Measurements from ENCODE around the gene SOX6. TPM values are rescaled to one million over a fixed set of nuclear protein-coding genes. Genes with fewer than 3 reads are reported as not detected.

Gene SOX6
- total RNA-seq, 4 donors from 2014 or later, result 3.1 to 12.6 (median 7.6) TPM

DNA sequence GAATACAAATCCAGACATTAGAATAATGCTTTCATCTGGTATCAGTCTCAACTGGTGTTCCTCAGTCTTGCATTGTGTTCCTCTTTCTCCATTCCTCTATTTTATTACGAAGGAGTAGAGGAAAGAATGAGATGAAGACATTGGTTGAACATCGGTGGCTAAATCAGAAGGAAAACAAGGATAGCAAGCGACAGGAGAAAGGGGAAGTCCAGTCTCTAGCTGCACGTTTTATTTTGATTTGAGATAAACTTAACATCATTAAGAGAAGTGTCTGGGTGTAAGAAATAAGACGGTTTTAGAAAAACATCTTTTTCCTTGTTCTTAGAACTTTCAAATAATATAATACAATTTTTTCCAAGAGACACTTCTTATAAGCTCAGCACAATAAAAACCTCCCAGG, 6.2 kb downstream of the SOX6 start:
- TF ChIP-seq, protein P1, sequence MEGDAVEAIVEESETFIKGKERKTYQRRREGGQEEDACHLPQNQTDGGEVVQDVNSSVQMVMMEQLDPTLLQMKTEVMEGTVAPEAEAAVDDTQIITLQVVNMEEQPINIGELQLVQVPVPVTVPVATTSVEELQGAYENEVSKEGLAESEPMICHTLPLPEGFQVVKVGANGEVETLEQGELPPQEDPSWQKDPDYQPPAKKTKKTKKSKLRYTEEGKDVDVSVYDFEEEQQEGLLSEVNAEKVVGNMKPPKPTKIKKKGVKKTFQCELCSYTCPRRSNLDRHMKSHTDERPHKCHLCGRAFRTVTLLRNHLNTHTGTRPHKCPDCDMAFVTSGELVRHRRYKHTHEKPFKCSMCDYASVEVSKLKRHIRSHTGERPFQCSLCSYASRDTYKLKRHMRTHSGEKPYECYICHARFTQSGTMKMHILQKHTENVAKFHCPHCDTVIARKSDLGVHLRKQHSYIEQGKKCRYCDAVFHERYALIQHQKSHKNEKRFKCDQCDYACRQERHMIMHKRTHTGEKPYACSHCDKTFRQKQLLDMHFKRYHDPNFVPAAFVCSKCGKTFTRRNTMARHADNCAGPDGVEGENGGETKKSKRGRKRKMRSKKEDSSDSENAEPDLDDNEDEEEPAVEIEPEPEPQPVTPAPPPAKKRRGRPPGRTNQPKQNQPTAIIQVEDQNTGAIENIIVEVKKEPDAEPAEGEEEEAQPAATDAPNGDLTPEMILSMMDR (IDR thresholded peaks at IDR 0.05; ENCODE audit: low read depth), result no peak

DNA sequence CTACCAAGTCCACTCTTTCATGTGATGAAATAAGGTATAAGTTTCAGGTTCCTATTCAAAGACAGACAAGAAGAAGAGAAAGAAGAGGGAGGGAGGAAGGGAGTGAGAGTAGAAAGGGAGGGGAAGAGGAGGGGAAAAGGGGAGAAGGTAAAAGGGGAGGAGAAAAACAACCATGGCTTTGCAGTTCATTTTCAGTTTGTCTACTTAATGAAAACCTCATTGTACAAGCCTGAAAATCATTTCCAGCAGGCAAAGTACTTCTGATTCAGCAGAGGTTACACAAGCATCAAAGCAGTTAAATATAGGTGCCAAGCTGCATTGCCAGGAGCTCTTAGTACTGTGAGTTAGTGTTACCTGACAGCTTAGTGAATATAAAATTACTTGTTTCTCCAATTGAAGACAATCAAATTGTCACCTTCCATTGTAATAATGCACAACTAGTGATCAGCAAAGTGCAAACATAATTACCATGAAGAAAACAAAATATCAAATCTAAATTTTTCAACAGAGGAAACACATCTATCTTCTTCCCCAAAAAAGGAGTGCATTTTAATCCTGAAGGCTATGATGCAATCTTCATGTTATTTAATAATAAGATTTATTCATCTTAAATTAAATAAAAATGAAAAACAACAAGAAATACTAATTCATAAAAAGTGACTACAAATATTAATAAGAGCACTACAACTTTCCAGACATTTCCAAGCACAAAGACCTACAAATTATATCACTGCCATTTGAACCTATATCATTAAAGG, 8.2 kb downstream of the SOX6 start:
- TF ChIP-seq, protein P1 (IDR thresholded peaks at IDR 0.05; ENCODE audit: low read depth), result no peak

DNA sequence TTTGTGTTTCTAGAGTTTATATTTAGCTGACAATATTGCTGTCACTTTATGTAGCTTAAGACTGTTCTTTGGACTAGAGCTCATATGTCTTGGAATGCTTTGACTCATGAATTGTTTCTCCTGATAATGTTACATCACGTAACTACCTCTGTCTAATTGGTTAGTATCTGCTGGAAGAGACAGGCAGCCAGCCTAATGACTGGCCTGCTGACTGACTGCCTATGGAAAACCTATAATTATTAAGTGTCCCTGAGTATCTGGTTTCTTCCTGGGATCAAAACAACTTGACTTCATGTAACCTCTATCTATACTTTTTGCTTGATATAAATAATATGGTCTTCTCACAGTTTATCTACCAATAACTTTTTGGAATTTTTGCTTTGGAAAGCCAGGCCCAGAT, 9.4 kb downstream of the SOX6 start:
- TF ChIP-seq, protein P1 (IDR thresholded peaks at IDR 0.05; ENCODE audit: low read depth), result no peak

DNA sequence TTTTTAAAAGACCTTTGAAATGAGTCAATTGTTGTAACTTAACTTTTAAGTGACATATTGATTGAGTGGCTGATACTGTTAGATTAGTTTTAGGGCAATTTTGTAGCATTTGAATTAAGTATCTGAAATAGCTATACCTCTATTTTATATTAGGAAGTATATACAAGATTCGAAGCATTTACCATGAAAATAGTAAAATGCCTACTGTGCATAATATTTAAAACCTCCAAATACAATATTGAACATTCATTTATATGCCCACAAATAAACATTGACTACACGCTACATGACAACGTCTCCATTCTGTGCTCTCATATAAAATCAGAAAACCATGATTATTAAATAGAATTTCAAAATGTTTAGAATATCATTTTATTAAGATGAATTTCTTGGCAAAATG, 14.5 kb downstream of the SOX6 start:
- TF ChIP-seq, protein P1 (IDR thresholded peaks at IDR 0.05; ENCODE audit: low read depth), result no peak

DNA sequence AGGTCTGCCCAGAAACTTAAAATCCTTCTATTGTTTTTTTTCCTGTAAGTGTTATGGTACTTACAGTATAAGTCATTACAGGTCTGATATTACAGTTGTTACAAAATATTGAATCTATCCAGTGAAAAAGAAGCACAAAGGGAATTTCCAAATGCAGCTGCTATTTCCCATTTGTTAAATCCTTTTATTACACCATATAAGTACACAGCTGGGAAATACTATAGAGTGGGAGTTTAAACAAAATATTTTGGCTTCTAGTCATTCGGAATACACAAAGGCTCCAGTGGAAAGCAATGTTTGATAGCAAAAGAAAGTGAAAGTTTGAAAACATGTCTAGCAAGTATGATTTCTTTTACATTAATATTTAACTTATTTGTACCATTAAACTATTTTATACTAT, 18.0 kb downstream of the SOX6 start:
- TF ChIP-seq, protein P1 (IDR thresholded peaks at IDR 0.05; ENCODE audit: low read depth), result no peak

DNA sequence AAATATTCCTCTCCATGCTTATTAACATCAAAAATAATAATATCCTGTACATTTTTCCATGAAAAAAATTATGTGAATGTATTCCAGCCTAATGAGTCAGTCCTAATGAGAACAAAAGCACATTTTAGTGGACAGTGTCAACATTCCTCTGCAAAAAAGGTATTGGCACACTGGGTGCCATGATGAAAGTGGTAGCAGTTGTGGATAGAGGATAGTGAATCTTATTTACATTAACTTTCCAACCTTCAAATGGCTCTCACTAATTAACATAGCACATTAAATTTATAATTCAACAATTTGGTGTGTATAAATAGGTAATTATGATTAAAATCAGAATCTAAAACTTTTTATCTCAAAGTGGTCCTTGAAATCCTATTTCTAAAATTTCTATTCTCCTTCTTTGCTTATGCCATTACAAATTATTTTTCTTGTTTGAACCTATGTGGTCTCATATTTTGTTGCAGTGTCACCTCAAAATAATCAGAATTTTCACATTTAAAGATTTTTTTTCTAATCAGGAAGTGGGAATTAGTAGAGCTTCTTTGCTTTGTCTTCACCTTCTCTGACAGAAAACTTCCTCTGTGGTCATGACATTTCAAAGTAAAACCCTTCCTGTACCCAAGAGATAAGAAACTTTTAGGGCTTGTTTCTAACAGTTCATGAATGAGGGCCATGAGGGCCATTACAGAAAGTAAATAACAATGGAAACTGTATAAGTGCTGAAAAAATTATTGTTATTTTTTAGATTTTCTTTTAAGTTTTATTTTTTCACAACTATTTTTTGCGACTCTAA, 18.7 kb downstream of the SOX6 start:
- TF ChIP-seq, protein P1 (IDR thresholded peaks at IDR 0.05; ENCODE audit: low read depth), result no peak

DNA sequence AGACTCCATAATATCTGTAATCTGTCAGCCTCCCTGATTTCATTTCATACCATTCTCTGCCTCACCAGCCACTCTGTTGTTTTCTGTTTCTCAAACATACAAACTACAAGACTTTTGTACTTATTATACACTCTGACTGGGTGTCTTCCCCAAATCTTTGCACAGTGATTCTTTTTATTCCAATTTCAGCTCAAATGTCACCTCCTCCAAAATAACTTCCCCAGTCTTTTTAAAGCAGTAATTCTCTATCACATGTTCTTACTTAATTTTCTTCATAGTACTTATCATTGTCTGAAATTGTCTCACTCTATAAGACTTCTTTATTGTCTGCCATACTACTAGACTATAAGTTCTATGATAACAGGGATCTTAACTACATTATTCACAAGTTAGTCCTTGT, 19.6 kb downstream of the SOX6 start:
- TF ChIP-seq, protein P1 (IDR thresholded peaks at IDR 0.05; ENCODE audit: low read depth), result no peak
